GM12873 (cell line): ENCODE results near the gene KRT12.

ENCODE experiments used
- CTCF ChIP-seq: IDR thresholded peaks from 2 replicates; pipeline ENCODE4 v1.5.1; 2012; ENCODE audit warnings: low read depth, mild to moderate bottlenecking, moderate library complexity, low read length, control low read depth; ENCODE audit not compliant: insufficient read depth; ENCODE audit errors: missing control alignments

KRT12 gene

GRCh38 chr17:40871316-40871715 is 4.3 kb upstream of the KRT12 start:
- TF ChIP-seq CTCF = no peak

- no peak for TF ChIP-seq CTCF
These were observed 3.1 kb upstream of the KRT12 start for GRCh38 chr17:40870136-40870535.

GRCh38 chr17:40864661-40865390 is 2.2 kb downstream of the KRT12 start:
- no peak for TF ChIP-seq CTCF

- TF ChIP-seq CTCF = peak; percentile 56
These were observed 3.9 kb downstream of the KRT12 start for GRCh38 chr17:40862985-40863733.

- TF ChIP-seq CTCF = no peak
These were observed 7.5 kb downstream of the KRT12 start for GRCh38 chr17:40859536-40859935.

GRCh38 chr17:40857535-40857934 is 9.5 kb downstream of the KRT12 start:
- no peak for TF ChIP-seq CTCF

GRCh38 chr17:40854175-40854814 is 12.7 kb downstream of the KRT12 start:
- TF ChIP-seq CTCF = no peak
